ENCODE data around the gene STX3. TPM values are rescaled to one million over a fixed set of nuclear protein-coding genes. Genes with fewer than 3 reads are reported as not detected.

STX3 gene
- total RNA-seq, 1 donor from 2014 or later, result 52.4 TPM

- Histone ChIP-seq H3K9ac (no peak overlapping the region), H3K4me2 (no peak overlapping the region), H4K20me1 (ENCODE audit: low read depth) (no peaks in the 10 kb centered on the region), H3K4me1 (no peaks in the 10 kb centered on the region), H3F3A (ENCODE audit: low read depth) (no peaks in the 10 kb centered on the region), H2AFZ (replicated peaks) (no peak overlapping the region), H3K9me3 (ENCODE audit: low read depth) (no peaks in the 10 kb centered on the region), H3K27ac (no peak overlapping the region), H3K27me3 (no peaks in the 10 kb centered on the region), H3K4me3 (no peak overlapping the region), H3K79me2 (ENCODE audit: low read depth) (no peaks in the 10 kb centered on the region), H3K36me3 (no peaks in the 10 kb centered on the region)
- H3K9me3 Mint-ChIP-seq, result no peaks in the 10 kb centered on the region
- H3K36me3 Mint-ChIP-seq, result no peaks in the 10 kb centered on the region
- DNase-seq (ENCODE audit: low spot score), result no peak
- no peaks in the 10 kb centered on the region for H3K4me1 Mint-ChIP-seq
- H3K27ac Mint-ChIP-seq, result no peak overlapping the region
- no peak overlapping the region for H3K4me3 Mint-ChIP-seq
- TF ChIP-seq, protein P1, sequence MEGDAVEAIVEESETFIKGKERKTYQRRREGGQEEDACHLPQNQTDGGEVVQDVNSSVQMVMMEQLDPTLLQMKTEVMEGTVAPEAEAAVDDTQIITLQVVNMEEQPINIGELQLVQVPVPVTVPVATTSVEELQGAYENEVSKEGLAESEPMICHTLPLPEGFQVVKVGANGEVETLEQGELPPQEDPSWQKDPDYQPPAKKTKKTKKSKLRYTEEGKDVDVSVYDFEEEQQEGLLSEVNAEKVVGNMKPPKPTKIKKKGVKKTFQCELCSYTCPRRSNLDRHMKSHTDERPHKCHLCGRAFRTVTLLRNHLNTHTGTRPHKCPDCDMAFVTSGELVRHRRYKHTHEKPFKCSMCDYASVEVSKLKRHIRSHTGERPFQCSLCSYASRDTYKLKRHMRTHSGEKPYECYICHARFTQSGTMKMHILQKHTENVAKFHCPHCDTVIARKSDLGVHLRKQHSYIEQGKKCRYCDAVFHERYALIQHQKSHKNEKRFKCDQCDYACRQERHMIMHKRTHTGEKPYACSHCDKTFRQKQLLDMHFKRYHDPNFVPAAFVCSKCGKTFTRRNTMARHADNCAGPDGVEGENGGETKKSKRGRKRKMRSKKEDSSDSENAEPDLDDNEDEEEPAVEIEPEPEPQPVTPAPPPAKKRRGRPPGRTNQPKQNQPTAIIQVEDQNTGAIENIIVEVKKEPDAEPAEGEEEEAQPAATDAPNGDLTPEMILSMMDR (IDR thresholded peaks at IDR 0.05), result no peak
- no peak for TF ChIP-seq EZH2 (IDR thresholded peaks at IDR 0.05)
- no peak for TF ChIP-seq EZH2phosphoT487 (IDR thresholded peaks at IDR 0.05)
- no peaks in the 10 kb centered on the region for H3K27me3 Mint-ChIP-seq (ENCODE audit: insufficient read depth, low read depth)
These were observed 27.0 kb upstream of the STX3 start for GRCh38 chr11:59728154-59728553.

GRCh38 chr11:59728913-59729312 lies 26.3 kb upstream of the STX3 start:
- Histone ChIP-seq H3F3A (ENCODE audit: low read depth) (no peaks in the 10 kb centered on the region), H3K27me3 (no peaks in the 10 kb centered on the region), H3K36me3 (no peaks in the 10 kb centered on the region), H3K4me3 (no peak overlapping the region), H3K27ac (no peak overlapping the region), H3K4me1 (no peaks in the 10 kb centered on the region), H3K9me3 (ENCODE audit: low read depth) (no peaks in the 10 kb centered on the region), H4K20me1 (ENCODE audit: low read depth) (no peaks in the 10 kb centered on the region), H3K9ac (no peak overlapping the region), H2AFZ (replicated peaks) (no peak overlapping the region), H3K79me2 (ENCODE audit: low read depth) (no peaks in the 10 kb centered on the region), H3K4me2 (no peak overlapping the region)
- Mint-ChIP-seq H3K4me3 (no peak overlapping the region), H3K9me3 (no peaks in the 10 kb centered on the region), H3K27me3 (ENCODE audit: insufficient read depth, low read depth) (no peaks in the 10 kb centered on the region), H3K36me3 (no peaks in the 10 kb centered on the region), H3K27ac (no peak overlapping the region), H3K4me1 (no peaks in the 10 kb centered on the region)
- no peak for DNase-seq (ENCODE audit: low spot score)
- TF ChIP-seq EZH2 (IDR thresholded peaks at IDR 0.05) (no peak), EZH2phosphoT487 (IDR thresholded peaks at IDR 0.05) (no peak)
- TF ChIP-seq, protein P1 (IDR thresholded peaks at IDR 0.05), result no peak

DNA sequence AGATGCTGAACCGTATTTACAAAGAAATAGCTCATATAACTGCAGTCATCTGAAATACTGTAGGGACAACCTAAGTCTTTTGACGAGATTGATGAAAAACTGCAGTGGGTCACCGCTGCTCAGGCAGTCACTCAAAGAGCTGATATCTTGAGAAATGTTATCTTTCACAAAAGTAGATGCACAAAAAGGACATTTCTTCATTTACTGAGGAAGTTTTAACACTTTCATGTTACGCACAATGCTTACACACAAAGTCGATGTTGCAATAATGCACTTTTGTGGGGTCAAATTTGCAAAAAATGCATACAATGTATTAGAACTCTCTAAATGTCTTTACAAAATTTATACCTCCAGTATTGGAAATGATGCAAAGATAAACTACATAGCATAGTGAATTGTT lies 25.3 kb upstream of the STX3 start:
- no peak overlapping the region for H3K4me3 ChIP-seq
- no peaks in the 10 kb centered on the region for H3K36me3 Mint-ChIP-seq
- no peaks in the 10 kb centered on the region for H3K9me3 Mint-ChIP-seq
- no peaks in the 10 kb centered on the region for H3K79me2 ChIP-seq (ENCODE audit: low read depth)
- TF ChIP-seq EZH2phosphoT487 (IDR thresholded peaks at IDR 0.05) (no peak), EZH2 (IDR thresholded peaks at IDR 0.05) (no peak)
- TF ChIP-seq, protein P1 (IDR thresholded peaks at IDR 0.05), result no peak
- no peaks in the 10 kb centered on the region for H3K4me1 ChIP-seq
- H3K27ac Mint-ChIP-seq, result no peak overlapping the region
- H3K4me1 Mint-ChIP-seq, result no peaks in the 10 kb centered on the region
- no peaks in the 10 kb centered on the region for H3K36me3 ChIP-seq
- H3F3A ChIP-seq (ENCODE audit: low read depth), result no peaks in the 10 kb centered on the region
- no peak for DNase-seq (ENCODE audit: low spot score)
- no peaks in the 10 kb centered on the region for H3K27me3 Mint-ChIP-seq (ENCODE audit: insufficient read depth, low read depth)
- H3K27me3 ChIP-seq, result no peaks in the 10 kb centered on the region
- no peaks in the 10 kb centered on the region for H4K20me1 ChIP-seq (ENCODE audit: low read depth)
- H3K4me2 ChIP-seq, result no peak overlapping the region
- H3K27ac ChIP-seq, result no peak overlapping the region
- no peak overlapping the region for H2AFZ ChIP-seq (replicated peaks)
- no peaks in the 10 kb centered on the region for H3K9me3 ChIP-seq (ENCODE audit: low read depth)
- H3K9ac ChIP-seq, result no peak overlapping the region
- no peak overlapping the region for H3K4me3 Mint-ChIP-seq

Data from neural progenitor cell (in vitro differentiated cells).